Heart left ventricle (tissue), 16 donors: ENCODE results near the gene GALNTL6. TPM values are rescaled to one million over a fixed set of nuclear protein-coding genes. Genes with fewer than 3 reads are reported as not detected.

Experiments
- ATAC-seq, 4 donors: fragments of 200-7000 bp; cut with Tn5 transposase; one replicate each; pipeline ENCODE4 v1.9.1; 2020 to 2022; ENCODE audit warnings: moderate library complexity in 4 of 4, mild to moderate bottlenecking in 3 of 4, moderate number of reproducible peaks in 1 of 4
- DNase-seq, 5 donors: peaks; one replicate each; pipeline ENCODE4 v3.0.0-alpha.2; 2020
- H3K27ac ChIP-seq, 12 donors: fragments of 200-600 bp; sonication (generic) in 4 of 12; one replicate each; pipeline versions ENCODE4 v1.5.0 to v1.8.0; 2016 to 2022; ENCODE audit warnings: mild to moderate bottlenecking in 2 of 12
- H3K27me3 ChIP-seq, 9 donors: fragments of 200-600 bp; sonication (generic) in 2 of 9; one replicate each; pipeline versions ENCODE4 v1.5.1 to v1.8.0; 2016 to 2022; ENCODE audit warnings: mild to moderate bottlenecking in 3 of 9
- H3K36me3 ChIP-seq, 9 donors: fragments of 200-600 bp; sonication (generic) in 2 of 9; one replicate each; pipeline versions ENCODE4 v1.5.0 to v1.8.0; 2018 to 2022; ENCODE audit warnings: mild to moderate bottlenecking in 2 of 9
- H3K4me1 ChIP-seq, 12 donors: fragments of 200-600 bp; sonication (generic) in 4 of 12; one replicate each; pipeline versions ENCODE4 v1.5.0 to v1.8.0; 2016 to 2022; ENCODE audit warnings: mild to moderate bottlenecking in 3 of 12
- H3K4me3 ChIP-seq, 12 donors: fragments of 200-600 bp; sonication (generic) in 4 of 12; one replicate each; pipeline versions ENCODE4 v1.5.0 to v1.8.0; 2017 to 2022; ENCODE audit warnings: mild to moderate bottlenecking in 9 of 12, moderate library complexity in 4 of 12
- H3K9me3 ChIP-seq, 12 donors: fragments of 200-600 bp; sonication (generic) in 4 of 12; one replicate each; pipeline versions ENCODE4 v1.5.0 to v1.8.0; 2016 to 2022; ENCODE audit warnings: mild to moderate bottlenecking in 1 of 12
- POLR2A ChIP-seq, 2 donors: fragments of 450-650 bp; IDR thresholded peaks; one replicate each; pipeline ENCODE4 v1.6.1; 2017; ENCODE audit warnings: antibody characterized with exemption in 2 of 2, mild to moderate bottlenecking in 2 of 2, moderate library complexity in 2 of 2
- WGBS, 4 donors: extraction: QIAGEN DNeasy Blood & Tissue Kit in 2 of 4; methylation state at CpG; one replicate each; pipeline versions ENCODE4 v1.1.5 to v1.1.7; 2013 to 2018; 5-methylcytosine and 5-hydroxymethylcytosine counted together
- intact Hi-C, 10 donors: fragments of 100-400 bp; cut with DNase I; formaldehyde crosslinking; loops; one replicate each; pipeline versions ENCODE4 v1.11.1 to v1.14.2; 2022
- polyA plus RNA-seq, 2 donors: library from polyadenylated mRNA; stranded (reverse); fragments of 200-250 nt; gene quantifications; one replicate each; pipeline ENCODE4 v1.2.3, GENCODE V29; 2013
- total RNA-seq, 9 donors: library from RNA; depleted of rRNA in 2 of 9; stranded (reverse); fragments of >200 nt in 2 of 9; fragmentation: NEBNext Ultra II Directional in 3 of 9; extraction: Animal tissue kit (Norgen Biotek cat#: 25700) in 3 of 9; gene quantifications; one replicate each; pipeline versions ENCODE4 v1.1.0 to v1.2.4, GENCODE V29; 2016 to 2023
- TF ChIP-seq, protein P1 (sequence below), 12 donors: fragments of 200-600 bp; sonication (generic) in 4 of 12; IDR thresholded peaks; one replicate each; pipeline versions ENCODE4 v1.5.0 to v1.8.0; 2018 to 2022; ENCODE audit warnings: antibody characterized with exemption in 12 of 12, mild to moderate bottlenecking in 5 of 12
- donor health status: ischemic (EF 13 %, LVEDD 7.1; RV severe dilation, severe dysfunction).
- donor health status: healthy with polysubstance abuse.
- donor health status: DM: no; HTN: yes; CAD: no.
- donor health status: DM: no; HTN: no; CAD: no.
- donor health status: ischemic (EF 25% LVEDD 6.9; RV normal size, moderate dysfunction).
- donor health status: ischemic (EF 25% LVEDD 5.7; RV mildly dilated, moderate dysfunction).
- donor health status: healthy.
- donor health status: DM: yes; HTN: yes; CAD: no.
- donor health status: ischemic (EF 35%, LVEDD 5.7; RV mildly dilated, moderate dysfunction).
- donor health status: nonischemic (EF 11% LVEDD 7.7; RV severe dilation, severe dysfunction).
- donor health status: DM: yes; HTN: yes; CAD: no.
- donor health status: PGD.
- donor health status: ischemic (EF 29% LVEDD 5.4; RV normal size, mild dysfunction).
- donor health status: nonischemic (EF 23%, LVEDD 6.1; RV moderate dilation, normal function).

Gene GALNTL6
- total and polyA plus RNA-seq, 11 donors = 0.33 to 0.52 TPM; not detected in 9

DNA sequence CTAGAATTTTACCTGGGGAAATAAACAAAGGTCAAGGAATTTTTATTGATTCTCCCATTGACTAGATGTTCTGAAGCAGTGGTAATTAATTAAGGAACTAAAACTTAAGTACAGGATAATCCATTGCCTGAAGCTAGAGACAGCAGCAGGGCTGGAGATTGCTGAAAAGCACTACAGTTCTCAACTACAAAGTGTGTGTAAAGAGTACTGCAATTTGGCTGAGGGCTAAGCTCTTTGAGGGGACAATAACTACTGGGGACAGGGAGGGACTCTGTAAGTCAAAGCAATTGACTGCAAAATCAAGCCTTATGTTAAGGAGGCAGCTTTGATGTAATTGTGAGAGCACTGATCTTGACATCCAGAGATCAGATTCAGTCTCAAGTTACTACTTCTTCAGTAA, 260.4 kb downstream of the GALNTL6 start:
- DNase-seq (no peak), ATAC-seq (no peak)
- H3K27me3 ChIP-seq = no peaks in the 10 kb centered on the region
- no peaks in the 10 kb centered on the region for H3K36me3 ChIP-seq
- no peaks in the 10 kb centered on the region for H3K9me3 ChIP-seq
- no peak overlapping the region for H3K27ac ChIP-seq
- H3K4me1 ChIP-seq = no peaks in the 10 kb centered on the region
- no peak overlapping the region for H3K4me3 ChIP-seq
- TF ChIP-seq POLR2A (IDR thresholded peaks at IDR 0.05) = no peak
- TF ChIP-seq, protein P1, sequence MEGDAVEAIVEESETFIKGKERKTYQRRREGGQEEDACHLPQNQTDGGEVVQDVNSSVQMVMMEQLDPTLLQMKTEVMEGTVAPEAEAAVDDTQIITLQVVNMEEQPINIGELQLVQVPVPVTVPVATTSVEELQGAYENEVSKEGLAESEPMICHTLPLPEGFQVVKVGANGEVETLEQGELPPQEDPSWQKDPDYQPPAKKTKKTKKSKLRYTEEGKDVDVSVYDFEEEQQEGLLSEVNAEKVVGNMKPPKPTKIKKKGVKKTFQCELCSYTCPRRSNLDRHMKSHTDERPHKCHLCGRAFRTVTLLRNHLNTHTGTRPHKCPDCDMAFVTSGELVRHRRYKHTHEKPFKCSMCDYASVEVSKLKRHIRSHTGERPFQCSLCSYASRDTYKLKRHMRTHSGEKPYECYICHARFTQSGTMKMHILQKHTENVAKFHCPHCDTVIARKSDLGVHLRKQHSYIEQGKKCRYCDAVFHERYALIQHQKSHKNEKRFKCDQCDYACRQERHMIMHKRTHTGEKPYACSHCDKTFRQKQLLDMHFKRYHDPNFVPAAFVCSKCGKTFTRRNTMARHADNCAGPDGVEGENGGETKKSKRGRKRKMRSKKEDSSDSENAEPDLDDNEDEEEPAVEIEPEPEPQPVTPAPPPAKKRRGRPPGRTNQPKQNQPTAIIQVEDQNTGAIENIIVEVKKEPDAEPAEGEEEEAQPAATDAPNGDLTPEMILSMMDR (IDR thresholded peaks at IDR 0.05) = no peak
- intact Hi-C loops = no loop called here

DNA sequence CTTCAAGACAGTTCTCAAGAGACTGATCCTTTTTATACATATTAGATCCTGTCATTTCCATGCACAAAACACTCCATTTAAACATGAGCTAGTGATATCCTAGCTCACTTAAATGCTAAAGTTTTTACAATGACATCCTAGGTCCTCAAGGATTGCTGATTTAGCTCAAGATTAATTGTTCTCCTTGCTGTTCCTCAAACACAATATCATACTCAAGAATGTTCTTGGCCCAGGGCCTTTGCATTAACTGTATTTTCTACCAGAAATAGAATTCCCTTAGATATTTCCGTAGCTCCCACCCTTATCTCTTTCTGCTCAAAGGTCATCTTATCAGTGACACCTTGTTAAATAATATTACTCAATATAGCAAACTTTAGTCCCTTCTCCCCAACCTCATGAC, 270.1 kb downstream of the GALNTL6 start:
- no peaks in the 10 kb centered on the region for H3K36me3 ChIP-seq
- H3K4me1 ChIP-seq = no peaks in the 10 kb centered on the region
- DNase-seq = no peak
- no peak for ATAC-seq
- no peak overlapping the region for H3K4me3 ChIP-seq
- H3K27me3 ChIP-seq = no peaks in the 10 kb centered on the region
- 21 to 35% (median 27%) methylated on average over 1 of the region's 1 CpG for WGBS, 4 donors
- intact Hi-C loops = no loop called here
- H3K9me3 ChIP-seq = no peaks in the 10 kb centered on the region
- TF ChIP-seq POLR2A (IDR thresholded peaks at IDR 0.05) = no peak
- TF ChIP-seq, protein P1 (IDR thresholded peaks at IDR 0.05) = no peak
- no peak overlapping the region for H3K27ac ChIP-seq

DNA sequence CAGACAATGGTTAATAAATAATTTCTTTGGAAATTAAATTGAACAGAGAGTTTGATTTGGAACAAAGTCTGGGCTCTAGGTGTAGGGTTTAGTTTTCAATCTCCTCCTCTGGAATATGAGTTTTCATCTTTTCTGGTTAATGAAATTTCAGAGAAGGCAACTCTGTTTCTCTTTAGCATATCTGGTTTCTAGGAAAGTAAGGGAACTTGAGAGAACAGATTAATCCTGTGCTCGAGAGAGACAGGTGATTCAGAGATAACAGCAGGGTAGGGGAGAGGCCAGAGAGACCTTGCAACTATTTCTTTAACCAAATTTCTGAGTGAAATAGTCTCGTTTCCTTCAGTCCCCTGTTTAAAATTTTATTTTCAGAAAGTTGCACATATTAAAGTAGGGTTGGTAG, 275.4 kb downstream of the GALNTL6 start:
- intact Hi-C loops = no loop called here
- 27 to 37% (median 32%) methylated on average over 2 of the region's 2 CpGs for WGBS, 4 donors
- Histone ChIP-seq H3K27ac (no peak overlapping the region), H3K9me3 (no peaks in the 10 kb centered on the region), H3K36me3 (no peaks in the 10 kb centered on the region), H3K27me3 (no peaks in the 10 kb centered on the region), H3K4me1 (no peaks in the 10 kb centered on the region), H3K4me3 (no peak overlapping the region)
- TF ChIP-seq, protein P1 (IDR thresholded peaks at IDR 0.05) = no peak
- no peak for TF ChIP-seq POLR2A (IDR thresholded peaks at IDR 0.05)
- ATAC-seq (no peak), DNase-seq (no peak)

DNA sequence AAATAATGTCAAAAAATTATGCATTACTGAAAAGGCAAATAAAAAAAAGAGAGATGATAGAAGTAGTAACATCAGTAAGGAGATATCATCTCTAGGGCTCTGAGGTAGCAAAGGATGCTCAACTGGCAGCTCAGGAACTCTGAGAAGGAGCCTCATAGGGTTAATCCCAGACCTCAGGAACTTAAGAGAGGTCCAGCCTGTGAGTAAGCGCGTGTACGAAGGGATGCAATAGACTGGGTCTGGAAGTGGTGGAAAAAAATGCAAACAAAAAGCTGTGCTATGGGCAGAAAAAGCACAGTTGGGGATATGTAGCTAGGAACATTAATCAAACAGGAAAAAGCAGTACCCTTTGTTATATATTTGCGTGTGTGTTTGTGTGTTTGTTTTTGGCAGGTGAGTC, 282.0 kb downstream of the GALNTL6 start:
- intact Hi-C loops = no loop called here
- Histone ChIP-seq H3K27ac (no peak overlapping the region), H3K27me3 (no peaks in the 10 kb centered on the region), H3K4me3 (no peak overlapping the region), H3K36me3 (no peaks in the 10 kb centered on the region), H3K4me1 (no peaks in the 10 kb centered on the region), H3K9me3 (no peaks in the 10 kb centered on the region)
- ATAC-seq (no peak), DNase-seq (no peak)
- TF ChIP-seq POLR2A (IDR thresholded peaks at IDR 0.05) = no peak
- TF ChIP-seq, protein P1 (IDR thresholded peaks at IDR 0.05) = no peak
- 58 to 71% (median 65%) methylated on average over 4 of the region's 4 CpGs for WGBS, 4 donors
